WI38 (cell line): ENCODE measurements around the gene NRCAM.

ENCODE experiments used
- H3K4me3 ChIP-seq: 2 replicates; pipeline ENCODE4 v1.5.1; 2011; ENCODE audit warnings: low read depth, mild to moderate bottlenecking, control low read depth, low read length
- TF ChIP-seq, protein P1 (sequence below): IDR thresholded peaks from 2 replicates; pipeline ENCODE4 v1.5.1; 2012; ENCODE audit warnings: low read depth, mild to moderate bottlenecking, control low read depth, low read length

The NRCAM gene

DNA sequence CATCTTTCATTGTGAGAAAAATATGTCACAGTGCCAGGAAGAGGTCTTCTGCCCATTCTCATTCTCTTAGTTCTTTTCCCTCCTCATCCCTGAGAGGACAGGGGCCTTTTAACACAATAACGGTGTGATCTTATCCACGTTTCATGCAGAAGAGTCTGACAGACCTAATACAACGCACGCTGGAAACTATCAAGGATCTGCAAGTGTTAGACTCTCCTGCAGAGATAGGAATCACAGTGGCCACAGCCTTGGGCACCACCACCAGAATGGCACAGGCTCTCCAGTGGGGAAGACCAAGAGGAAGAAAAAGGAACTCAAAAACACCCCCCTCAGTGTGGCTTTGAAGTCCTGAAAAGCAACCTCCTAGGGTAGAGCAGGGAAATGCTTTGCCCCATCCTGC is 253.5 kb downstream of the NRCAM start:
- no peak overlapping the region for H3K4me3 ChIP-seq
- TF ChIP-seq, protein P1, sequence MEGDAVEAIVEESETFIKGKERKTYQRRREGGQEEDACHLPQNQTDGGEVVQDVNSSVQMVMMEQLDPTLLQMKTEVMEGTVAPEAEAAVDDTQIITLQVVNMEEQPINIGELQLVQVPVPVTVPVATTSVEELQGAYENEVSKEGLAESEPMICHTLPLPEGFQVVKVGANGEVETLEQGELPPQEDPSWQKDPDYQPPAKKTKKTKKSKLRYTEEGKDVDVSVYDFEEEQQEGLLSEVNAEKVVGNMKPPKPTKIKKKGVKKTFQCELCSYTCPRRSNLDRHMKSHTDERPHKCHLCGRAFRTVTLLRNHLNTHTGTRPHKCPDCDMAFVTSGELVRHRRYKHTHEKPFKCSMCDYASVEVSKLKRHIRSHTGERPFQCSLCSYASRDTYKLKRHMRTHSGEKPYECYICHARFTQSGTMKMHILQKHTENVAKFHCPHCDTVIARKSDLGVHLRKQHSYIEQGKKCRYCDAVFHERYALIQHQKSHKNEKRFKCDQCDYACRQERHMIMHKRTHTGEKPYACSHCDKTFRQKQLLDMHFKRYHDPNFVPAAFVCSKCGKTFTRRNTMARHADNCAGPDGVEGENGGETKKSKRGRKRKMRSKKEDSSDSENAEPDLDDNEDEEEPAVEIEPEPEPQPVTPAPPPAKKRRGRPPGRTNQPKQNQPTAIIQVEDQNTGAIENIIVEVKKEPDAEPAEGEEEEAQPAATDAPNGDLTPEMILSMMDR, result no peak

DNA sequence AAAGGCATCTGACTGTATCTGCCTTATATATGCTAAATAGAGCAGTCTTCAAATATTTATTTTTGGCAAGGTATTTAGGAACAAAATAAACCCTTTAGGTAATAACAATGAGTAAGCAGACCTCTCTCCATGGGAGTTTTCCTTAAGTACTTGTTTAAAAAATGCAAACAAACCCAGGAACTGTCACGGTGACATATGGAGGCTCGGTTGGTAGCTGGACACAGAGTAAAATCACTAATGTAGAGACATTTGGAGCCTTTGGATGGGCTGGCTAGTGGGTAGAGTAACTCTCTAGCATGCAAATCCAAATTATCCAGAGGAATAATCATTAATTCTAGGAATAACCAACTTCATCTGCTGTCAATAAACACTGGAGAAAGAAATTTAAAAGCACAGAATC is 254.5 kb downstream of the NRCAM start:
- H3K4me3 ChIP-seq, result no peak overlapping the region
- TF ChIP-seq, protein P1, result no peak

DNA sequence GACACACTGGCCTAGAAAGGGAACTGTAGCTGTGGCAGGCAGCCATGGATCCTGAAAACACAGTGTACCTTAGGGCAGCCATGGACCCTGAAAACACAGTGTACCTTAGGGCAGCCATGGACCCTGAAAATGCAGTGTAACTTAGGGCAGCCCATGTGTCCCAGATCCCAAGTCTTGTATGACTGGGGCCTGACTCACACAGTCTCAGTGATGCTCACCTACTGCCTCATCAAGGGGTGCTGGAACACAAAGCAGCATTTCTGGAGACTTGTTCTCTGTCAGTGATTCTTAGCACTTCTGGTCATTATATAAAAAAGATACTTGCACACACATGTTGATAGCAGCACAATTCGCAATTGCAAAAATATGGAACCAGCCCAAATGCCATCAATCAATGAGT is 255.9 kb downstream of the NRCAM start:
- TF ChIP-seq, protein P1, result no peak
- no peak overlapping the region for H3K4me3 ChIP-seq

- H3K4me3 ChIP-seq, result no peak overlapping the region
- TF ChIP-seq, protein P1, result no peak
These were observed 258.7 kb downstream of the NRCAM start for GRCh38 chr7:108197371-108198091.

DNA sequence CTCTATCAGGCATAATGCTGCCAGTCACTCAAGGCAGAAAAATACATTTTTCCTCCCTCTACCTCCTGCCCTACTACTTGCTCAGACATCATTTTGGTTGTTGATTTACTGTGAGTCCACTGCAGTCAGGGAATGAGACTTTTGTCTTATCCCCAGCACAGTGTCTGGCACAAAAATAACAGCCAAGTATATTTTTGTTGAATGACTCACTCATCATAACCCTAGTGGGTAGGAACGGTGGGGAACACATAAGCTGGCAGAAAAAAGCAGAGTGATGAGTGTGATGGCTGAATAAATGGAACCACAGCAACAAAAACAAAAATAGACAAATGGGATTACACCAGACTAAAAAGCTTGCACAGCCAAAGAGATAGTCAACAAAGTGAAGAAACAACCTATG is 260.2 kb downstream of the NRCAM start:
- no peak overlapping the region for H3K4me3 ChIP-seq
- TF ChIP-seq, protein P1, result no peak

GRCh38 chr7:108193594-108194498 is 262.4 kb downstream of the NRCAM start:
- TF ChIP-seq, protein P1, result no peak
- no peak overlapping the region for H3K4me3 ChIP-seq

DNA sequence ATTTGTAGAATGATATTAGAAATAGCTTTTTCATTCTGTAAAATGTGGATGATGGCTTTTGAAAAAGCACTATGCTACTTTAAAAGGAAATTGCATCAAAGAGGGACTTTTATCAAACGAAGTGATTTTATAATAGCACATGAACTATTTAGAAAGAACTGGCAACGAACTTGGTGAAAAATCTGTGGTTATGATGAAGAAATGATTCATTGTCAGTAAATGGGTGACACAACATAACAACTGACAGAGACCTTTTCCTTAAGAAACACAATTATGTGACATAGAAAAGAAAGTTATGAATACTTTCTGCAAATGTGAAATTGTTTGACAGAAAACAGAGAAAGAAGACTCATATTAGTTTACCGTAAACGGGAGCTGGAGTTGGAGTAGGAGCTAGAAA is 265.3 kb downstream of the NRCAM start:
- TF ChIP-seq, protein P1, result no peak
- H3K4me3 ChIP-seq, result no peak overlapping the region
